Fibroblast of pulmonary artery (primary cell): Measurements from ENCODE around the gene MYH15.

Experiments used
- DNase-seq: peaks from one replicate; pipeline ENCODE4 v3.0.0-alpha.2; 2010; ENCODE audit warnings: low read depth
- H3K4me3 ChIP-seq: replicated peaks from 2 replicates; pipeline ENCODE4 v1.5.1; 2011; ENCODE audit warnings: low read depth, mild to moderate bottlenecking, control low read depth, low read length, moderate library complexity
- CTCF ChIP-seq: IDR thresholded peaks from 2 replicates; pipeline ENCODE4 v1.5.1; 2011; ENCODE audit warnings: mild to moderate bottlenecking, control low read depth, low read length, inconsistent platforms; ENCODE audit errors: missing control alignments

Gene MYH15

GRCh38 chr3:108448593-108448992, 61.8 kb downstream of the MYH15 start:
- no peak for DNase-seq
- no peak overlapping the region for H3K4me3 ChIP-seq
- no peak for TF ChIP-seq CTCF

GRCh38 chr3:108447096-108447847, 63.1 kb downstream of the MYH15 start:
- no peak overlapping the region for H3K4me3 ChIP-seq
- TF ChIP-seq CTCF, result no peak
- no peak for DNase-seq

GRCh38 chr3:108442281-108442680, 68.1 kb downstream of the MYH15 start:
- no peak for DNase-seq
- no peak overlapping the region for H3K4me3 ChIP-seq
- no peak for TF ChIP-seq CTCF

- H3K4me3 ChIP-seq, result no peak overlapping the region
- TF ChIP-seq CTCF, result no peak
- DNase-seq, result no peak
These were observed 68.9 kb downstream of the MYH15 start for GRCh38 chr3:108441518-108441917.

- no peak for TF ChIP-seq CTCF
- DNase-seq, result no peak
These were observed 69.3 kb downstream of the MYH15 start for GRCh38 chr3:108441071-108441507.

GRCh38 chr3:108438542-108438941, 71.9 kb downstream of the MYH15 start:
- no peak for TF ChIP-seq CTCF
- DNase-seq, result no peak
- no peak overlapping the region for H3K4me3 ChIP-seq

More at GRCh38 chr3:108441071-108441507, 69.3 kb downstream of the MYH15 start:
- no peak overlapping the region for H3K4me3 ChIP-seq

- no peak for DNase-seq
- TF ChIP-seq CTCF, result no peak
- H3K4me3 ChIP-seq, result no peak overlapping the region
These were observed 73.0 kb downstream of the MYH15 start for GRCh38 chr3:108437439-108437838.
